HPDE6-E6E7 (cell line): Measurements from ENCODE around the gene PSAP.
A peak's percentile ranks its signal among the peaks of the same experiment; 100 is the strongest.

Experiments
- DNase-seq: peaks from one replicate; pipeline ENCODE4 v3.0.0; 2011; ENCODE audit warnings: missing footprints; ENCODE audit errors: extremely low spot score

PSAP gene

DNA sequence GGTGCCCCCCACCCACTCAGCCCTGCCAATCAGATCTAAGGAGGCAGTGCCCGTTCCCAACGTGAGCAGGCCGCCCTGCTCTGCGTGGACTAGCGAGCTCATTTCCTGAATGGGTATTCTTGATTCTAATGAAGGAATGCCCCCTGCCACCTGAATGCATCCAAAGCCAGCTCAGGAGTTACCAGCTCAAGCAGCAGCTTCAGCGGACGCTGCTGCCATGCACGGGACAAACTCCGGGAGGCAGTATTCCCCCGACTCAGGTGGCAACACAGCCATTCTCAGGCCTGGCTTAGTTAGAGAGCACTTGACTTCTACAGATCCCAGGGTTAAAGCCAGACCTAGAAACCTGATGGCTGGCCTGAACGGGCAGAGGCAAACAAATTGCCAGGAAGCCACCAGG, 25.8 kb downstream of the PSAP start:
- DNase-seq, result no peak

DNA sequence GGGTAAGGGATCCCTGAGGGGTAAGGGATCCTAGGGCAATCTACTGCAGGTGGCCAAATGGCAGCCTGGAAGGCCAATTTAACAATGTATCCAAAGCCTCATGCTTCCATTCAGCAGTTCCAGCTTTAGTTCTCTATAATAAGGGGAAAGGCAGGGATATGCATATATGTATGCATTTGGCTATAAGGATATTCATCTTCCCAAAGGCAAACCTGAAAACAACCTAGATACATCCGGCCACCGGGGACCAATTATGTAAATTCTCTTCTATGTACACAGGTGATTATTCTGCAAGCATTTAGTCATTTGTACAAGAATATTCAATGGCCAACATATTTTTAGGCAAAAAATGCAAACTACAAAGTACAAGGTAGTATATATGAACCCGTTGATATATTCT, 26.7 kb downstream of the PSAP start:
- DNase-seq, result no peak

DNA sequence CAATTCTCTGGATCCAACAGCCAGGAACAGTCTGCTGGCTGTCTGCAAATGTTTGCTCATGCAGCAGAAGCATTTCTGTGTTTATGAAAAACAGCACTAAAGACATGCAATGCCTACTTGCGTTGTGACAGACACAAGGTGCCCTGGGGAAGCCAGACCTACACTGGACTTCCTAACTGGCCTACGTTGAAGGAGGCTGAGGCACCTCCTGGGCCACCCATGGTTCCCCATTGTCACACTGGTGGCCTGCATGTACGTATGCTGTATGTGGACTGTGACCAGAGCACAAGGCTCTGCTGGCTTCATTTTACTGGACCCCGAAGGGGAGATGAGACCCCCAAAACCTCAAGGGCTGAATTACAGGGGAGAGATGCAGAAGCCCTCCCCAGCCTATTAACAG, 27.7 kb downstream of the PSAP start:
- DNase-seq, result no peak

DNA sequence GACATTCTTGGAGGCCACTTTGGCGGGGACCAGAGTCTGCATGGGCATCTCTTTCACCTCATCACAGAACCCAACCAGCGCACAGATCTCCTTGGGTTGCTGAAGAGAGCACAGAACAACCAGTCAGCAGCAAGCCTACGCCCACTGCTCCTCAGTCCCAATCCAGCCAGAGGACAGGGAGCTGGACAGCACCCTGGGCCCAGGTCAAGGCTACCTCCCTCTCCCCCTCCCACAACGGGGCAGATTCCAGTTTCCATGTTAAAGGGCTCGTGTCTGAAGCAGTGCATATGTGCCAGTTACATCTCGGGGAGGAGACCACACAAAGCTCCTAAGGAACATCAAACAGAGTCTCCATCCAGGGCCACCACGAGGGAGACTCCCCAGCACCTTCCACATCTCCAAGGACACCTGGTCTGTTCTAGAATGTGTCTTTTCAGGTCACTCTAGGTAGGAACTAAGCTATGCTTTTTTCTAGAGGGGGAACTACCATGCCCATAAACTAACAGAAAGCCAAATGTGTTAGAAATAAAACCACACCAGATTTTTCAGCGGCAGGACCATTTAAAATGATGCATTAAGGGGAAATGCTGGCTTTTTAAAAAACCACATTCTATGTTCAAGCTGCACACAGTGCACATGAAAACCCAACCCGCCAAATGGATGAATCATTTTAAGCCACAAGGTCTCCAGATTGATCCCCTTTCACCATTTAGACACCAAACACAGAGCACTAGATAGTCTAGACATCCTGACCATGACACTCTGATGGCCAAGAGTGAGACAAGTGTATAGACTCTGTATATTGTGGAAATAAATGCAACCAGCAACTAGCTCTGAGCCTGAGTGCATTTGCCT, 28.9 kb downstream of the PSAP start:
- no peak for DNase-seq

DNA sequence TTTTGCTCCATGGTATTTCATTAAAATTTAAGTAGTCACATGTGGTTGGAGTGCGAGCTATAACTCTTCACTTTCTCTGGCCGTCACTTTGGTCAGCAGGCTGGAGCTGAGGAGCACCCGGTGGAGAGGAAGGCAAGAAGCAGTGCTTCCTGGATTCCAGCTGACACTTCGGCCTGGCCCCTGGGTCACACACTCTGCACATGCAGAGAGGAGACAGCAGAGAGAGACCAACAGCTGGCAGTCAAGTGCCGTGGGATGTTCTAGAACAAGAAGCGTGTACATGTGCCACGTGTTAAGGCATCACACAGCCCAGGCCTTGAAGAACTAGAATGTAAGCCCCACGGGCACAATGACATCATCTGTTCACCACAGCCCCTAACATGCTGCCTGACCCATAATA, 30.1 kb downstream of the PSAP start:
- DNase-seq, result no peak

DNA sequence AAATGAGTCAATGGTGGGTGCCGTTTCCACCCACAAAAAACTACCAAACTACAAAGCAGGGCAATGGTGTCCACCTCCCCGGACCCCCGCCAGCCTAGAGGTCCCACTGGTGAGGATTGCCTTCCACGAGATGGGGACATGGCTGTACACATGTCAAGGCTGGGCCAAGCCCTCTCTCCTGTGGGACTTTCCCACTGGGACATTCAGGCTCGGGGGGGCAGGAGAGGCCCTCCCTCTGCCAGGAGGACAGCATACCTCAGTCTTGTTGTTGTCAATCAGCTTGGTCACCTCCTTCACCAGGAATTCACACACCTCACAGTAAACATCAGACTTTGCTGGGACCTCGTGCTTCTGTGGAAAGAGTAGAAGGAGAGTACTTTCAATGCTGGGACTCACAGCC, 31.1 kb downstream of the PSAP start:
- DNase-seq, result no peak

DNA sequence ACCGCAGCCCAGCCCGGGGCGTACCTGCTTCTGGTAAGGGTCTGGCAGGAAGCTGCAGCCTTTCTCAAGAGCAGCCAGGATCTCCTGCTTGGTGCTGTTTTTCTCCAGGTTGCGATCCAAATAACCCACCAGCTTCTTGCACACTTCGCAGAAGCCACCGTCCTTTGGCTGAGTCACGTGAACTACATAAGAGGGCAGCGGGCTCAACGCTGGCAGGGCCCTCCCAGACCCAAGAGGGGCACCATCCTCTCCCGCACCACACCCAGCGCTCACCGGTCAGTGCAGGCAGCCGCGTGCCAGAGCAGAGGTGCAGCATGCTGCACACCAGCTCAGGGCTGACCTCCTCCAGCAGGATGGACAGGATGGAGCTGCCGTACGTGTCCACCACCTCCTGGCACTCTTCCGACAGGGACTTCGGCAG, 31.6 kb downstream of the PSAP start:
- no peak for DNase-seq

DNA sequence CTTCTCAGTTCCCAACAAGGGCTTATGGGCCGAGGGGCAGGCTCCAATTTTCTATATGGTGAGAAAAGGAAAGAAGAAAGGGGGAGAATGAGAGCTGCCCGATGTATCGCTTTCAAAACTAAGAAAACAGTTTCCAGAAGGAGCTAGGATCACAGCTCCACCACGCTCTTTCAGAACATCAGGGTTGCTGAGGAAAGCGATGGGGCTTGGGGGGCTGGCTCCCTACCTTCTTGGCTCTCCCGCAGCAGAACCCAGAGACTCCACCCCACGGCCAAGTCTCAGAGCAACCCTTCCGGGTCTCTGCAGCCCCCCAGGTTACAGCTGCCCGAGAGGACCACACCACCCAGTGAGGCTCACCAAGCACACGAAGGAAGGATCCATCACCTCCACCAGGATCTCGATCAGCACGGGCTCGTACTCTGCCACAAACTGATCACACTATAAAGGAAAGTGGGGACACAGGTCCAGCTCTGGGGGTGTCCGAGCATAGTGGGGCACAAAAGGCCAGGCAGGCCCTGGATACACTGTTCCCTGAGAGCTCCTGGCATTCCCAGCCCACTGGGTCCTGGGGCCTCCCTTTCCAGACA, 32.3 kb downstream of the PSAP start:
- no peak for DNase-seq

DNA sequence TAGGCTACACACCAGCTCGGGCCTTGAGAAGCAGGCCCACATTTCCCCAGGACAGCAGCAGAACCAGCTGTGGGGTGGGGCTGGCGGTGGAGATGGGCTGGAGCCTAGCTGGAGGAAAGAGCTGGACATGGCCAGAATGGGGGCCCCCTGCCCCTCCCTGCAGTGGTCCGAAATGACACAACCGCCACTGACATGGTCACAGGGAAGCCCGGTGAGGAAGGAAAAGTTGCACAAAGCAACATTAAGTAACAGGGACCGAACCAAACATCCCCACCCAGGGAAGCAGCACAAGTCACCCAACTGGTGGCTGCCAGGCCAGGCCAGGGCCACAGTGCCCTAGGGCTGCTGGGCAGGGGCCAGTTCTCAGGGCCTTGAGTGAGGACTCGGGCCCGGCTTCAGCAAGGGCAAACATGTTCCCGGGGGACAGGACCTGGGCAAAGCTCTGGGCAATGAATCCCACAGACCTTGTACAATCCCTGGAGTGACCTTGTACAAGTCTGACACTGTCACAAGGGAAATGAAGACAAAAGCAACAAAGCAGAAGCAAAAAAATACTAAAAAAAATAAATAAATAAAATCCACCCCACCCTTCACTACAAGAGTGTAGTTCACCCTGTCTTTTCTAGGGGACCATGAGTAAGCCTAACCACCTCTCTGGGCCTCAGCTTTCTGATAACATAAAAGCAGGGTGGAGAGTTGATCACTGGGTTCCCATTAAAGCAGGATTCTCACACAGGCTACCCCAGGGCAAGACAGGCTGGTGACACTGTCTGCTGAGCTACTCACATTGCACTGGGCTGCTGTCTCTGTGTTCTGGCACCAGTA, 33.0 kb downstream of the PSAP start:
- DNase-seq, result no peak

DNA sequence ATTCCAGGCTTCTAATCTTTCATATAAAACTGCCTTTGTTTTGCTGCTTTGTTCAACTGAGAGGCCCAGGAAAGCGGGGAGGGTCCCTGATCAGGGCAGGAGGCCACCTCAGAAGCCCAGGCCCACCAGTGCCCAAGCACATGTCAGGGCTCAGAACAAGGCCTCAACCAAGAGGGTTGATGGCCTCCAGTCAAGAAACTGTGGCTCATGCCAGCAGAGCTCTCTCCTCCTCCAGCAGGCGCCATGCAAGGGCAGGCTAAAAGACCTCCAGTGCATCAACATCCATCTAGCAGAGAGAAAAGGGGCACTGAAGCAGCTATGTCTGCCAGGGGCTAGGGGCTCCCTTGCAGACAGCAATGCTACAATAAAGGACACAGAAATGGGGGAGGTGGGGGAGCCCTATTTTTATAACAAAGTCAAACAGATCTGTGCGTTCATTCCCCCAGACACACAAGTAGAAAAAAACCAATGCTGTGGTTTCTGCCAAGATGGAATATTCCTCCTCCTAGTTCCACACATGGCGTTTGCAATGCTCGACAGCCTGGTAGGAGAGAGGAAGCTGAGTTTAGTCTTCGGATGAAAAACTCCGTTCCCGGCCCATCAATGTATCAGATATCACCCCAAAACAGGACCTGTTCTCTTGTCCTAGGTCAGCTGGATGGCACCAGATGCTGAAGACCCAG, 34.0 kb downstream of the PSAP start:
- no peak for DNase-seq

DNA sequence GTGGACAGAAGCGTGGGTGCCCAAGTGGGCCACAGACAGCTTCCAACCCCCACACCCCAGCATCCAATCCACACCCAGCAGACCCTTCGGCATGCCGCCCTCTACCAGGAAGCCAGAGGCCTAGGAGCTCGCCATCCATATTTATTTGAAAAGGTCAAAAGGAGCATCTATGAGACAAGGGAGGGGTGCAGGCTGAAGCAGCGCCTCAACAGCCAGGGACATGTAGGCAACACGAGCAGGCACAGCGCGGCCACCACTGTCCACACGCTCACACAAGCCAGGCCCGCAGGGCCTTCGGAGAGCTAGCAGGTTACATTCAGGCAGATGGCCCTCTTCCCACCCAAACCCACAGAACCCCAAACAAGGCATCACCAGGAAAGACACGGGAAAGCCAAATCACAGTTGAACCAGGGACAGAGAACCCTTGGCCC, 34.6 kb downstream of the PSAP start:
- no peak for DNase-seq

DNA sequence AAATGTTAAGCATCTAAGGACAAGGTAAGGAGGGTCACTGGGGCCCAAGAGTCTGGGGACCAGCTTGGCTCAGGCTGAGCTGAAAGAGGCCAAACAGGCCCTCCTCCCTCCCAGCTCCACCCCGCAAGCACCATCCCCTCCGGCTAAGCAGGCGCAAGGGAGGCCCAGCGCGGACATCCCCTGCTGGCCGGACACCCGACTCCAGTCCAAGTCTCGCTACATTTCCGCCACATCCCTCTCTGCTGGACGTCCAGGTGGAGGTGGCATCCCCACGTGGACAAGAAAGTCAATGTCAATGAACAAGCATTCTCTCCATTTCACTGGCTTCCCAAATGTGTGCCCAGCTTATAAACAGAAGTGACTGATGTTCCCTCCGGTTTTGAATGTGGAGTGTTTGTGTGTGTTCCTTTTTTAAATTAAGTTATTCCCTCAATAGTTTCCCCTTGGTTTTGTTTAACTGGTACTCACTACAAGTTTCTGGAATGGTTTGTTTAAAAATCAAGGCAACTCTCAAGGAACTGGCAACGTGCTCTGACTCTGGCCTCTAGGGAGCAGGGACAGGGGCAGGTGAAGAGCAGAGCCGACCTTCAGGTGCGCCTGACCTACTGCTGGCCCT, 35.4 kb downstream of the PSAP start:
- DNase-seq, result no peak

DNA sequence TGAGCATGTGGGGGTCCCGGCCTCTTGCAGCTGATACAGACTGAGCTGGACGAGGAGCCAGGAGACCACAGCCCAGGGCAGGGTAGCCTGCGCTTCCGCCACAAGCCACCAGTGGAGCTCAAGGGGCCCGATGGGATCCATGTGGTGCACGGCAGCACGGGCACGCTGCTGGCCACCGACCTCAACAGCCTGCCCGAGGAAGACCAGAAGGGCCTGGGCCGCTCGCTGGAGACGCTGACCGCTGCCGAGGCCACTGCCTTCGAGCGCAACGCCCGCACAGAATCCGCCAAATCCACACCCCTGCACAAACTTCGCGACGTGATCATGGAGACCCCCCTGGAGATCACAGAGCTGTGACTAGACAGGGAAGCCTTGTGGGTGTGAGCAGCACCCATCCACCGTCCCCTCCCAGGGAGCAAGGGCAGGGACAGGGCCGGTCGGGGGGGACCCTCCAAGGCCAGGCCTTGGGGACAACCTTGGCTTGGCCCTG, 36.1 kb downstream of the PSAP start:
- no peak for DNase-seq

DNA sequence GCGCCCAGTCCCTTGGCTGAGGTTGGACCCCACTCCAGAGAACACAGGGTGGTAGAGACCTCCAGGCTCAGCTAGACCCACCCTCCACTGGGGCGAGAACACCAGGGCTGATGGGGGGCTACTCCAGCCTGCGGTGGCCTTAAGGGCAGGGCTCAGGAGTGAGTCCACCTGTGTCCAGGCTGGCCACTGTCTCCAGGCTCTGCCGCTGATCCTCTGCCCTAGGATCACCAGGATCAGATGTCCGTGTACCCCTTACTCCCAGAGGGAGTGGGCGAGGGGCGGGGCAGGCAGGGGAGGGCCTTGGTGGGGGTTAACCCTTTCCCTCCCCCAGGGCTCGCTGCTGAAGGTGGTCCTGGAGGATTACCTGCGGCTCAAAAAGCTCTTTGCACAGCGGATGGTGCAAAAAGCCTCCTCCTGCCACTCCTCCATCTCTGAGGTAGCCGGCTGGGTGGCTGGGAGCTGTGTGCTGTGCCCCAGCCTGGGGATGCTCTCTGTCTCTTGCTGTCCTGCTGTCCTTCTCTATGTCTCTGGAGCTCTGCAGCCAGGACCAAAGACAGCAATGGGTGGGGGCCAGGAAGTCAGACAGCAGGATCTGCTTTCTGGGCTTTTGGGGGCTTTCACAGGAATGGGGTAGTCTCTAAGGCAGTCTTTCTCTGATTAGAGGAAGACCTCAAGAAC, 38.0 kb downstream of the PSAP start:
- DNase-seq, result no peak

DNA sequence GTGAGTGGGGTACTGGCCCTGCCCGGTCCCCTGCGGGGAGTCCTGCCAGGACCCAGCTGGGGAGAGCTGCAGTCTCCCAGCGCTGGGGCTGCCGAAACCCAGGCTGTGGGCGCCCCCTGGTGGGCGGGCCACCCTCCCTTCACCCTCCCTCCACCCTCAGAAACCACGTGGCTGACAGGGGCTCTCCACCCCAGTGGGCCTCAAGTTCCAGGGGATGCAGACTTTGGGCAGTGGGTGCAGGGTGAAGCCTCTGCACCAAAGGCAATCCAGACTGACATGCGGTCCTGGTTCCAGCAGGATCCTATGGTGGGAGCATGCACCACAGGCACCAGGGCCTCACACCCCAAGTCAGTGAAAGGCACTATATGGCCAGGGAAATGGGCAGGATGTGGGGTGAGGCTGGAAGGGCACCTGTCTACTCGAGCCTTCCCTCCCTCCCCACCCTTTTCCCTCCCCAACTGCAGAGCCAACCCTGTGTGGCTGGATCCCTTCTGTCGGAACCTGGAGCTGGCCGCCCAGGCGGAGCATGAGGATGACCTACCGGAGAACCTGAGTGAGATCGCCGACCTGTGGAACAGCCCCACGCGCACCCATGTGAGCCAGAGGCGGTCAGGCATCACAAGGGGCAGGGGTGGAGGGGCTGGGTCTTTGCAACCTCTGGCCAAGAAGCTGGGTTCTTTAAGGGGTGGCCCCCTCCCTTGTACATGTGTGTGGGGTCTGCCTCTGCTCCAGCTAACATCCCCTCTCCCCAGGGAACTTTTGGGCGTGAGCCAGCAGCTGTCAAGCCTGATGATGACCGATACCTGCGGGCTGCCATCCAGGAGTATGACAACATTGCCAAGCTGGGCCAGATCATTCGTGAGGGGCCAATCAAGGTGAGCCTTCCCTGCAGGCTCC, 38.8 kb downstream of the PSAP start:
- peak; percentile 66 for DNase-seq

DNA sequence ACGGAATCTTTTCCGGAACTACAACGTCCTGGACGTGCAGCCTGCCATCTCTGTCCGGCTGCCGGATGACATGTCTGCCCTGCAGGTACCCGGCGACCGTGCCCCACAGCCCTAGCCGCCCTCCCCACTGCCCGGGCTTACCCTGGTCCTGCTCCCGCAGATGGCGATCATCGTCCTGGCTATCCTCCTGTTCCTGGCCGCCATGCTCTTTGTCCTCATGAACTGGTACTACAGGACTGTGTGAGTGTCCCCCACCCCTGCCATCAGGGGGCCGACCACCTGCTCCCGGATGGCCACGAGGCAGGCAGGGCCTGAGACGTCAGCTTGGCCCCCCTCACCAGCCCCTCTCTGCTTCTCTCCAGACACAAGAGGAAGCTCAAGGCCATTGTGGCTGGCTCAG, 39.7 kb downstream of the PSAP start:
- DNase-seq, result no peak

DNA sequence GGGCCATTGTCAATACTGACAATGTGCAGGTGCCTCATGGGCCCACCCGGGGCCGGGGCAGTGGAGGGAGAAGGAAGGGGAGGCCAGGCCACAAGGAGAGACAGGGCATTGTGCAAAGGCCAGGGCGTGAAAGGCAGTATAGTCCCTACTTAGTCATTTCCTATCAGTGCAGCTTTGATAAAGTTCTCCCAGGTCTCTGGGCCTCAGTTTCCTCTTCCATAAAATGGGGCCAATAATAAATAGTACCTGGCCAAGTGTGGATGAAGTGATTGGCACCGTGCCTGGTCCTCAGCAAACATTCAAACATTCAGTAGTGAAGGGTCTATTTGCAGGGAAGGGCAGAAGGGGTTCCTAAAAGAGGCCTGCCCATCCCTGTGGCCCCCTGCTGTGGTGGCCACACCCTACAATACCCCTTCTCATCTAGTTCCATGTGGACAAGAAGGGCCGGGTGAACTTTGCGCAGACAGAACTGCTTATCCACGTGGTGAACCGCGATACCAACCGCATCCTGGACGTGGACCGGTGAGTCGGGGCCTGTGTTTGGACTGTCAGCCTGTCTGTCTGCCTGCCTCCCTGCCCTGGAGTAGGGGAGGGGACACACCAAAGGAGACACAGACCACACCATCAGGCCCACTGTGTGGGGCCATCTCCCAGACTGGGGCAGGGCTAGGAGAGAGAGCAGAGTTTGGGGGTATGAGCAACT, 40.9 kb downstream of the PSAP start:
- no peak for DNase-seq

DNA sequence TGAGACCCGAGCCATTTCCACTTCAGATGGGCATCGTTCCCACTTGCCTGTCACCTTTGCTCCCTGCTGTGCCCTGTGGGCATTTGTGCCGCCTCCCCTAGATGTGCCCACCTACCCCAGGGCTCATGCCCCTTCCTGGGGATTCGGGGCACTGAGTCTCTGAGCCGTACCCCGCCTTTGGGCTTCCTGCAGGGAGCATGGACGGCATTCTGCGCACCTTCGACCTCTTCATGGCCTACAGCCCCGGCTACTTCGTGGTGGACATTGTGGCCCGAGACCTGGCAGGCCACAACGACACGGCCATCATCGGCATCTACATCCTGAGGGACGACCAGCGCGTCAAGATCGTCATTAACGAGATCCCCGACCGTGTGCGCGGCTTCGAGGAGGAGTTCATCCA, 41.4 kb downstream of the PSAP start:
- no peak for DNase-seq
